ENCODE results near the gene TP53RK. TPM values are rescaled to one million over a fixed set of nuclear protein-coding genes. Genes with fewer than 3 reads are reported as not detected.

The TP53RK gene
- total and polyA plus RNA-seq, 2 of the 13 experiments (the other 11 are each of a cell fraction or from before 2014, with no cell fraction given) = 12.9 to 25.5 TPM

GRCh38 chr20:46709459-46710152 lies 20.4 kb upstream of the TP53RK start, which contains the start of gene SLC2A10 (continued):
- no peak for TF ChIP-seq FOXA1 (IDR thresholded peaks at IDR 0.05)
- TF ChIP-seq FOXA1 (CRISPR knock-in tag; IDR thresholded peaks at IDR 0.05) = no peak
- TF ChIP-seq ZNF30 (CRISPR knock-in tag; IDR thresholded peaks at IDR 0.05) = peak; percentile 20; the same call in 1 of the 2 replicates
- no peak; the same call in 1 of the 2 replicates for TF ChIP-seq ZNF44 (CRISPR knock-in tag; IDR thresholded peaks at IDR 0.05)
- TF ChIP-seq SNAI1 (CRISPR knock-in tag; IDR thresholded peaks at IDR 0.05; ENCODE audit: borderline replicate concordance) = no peak; the same call in 1 of the 2 replicates
- TF ChIP-seq SP4 (CRISPR knock-in tag; IDR thresholded peaks at IDR 0.05) = peak; percentile 49; the same call in 1 of the 2 replicates
- peak; percentile 78 for TF ChIP-seq ZNF768 (CRISPR knock-in tag; IDR thresholded peaks at IDR 0.05)
- TF ChIP-seq, protein P1, sequence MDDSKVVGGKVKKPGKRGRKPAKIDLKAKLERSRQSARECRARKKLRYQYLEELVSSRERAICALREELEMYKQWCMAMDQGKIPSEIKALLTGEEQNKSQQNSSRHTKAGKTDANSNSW (CRISPR knock-in tag; IDR thresholded peaks at IDR 0.05; ENCODE audit: borderline replicate concordance) = no peak
- TF ChIP-seq ZNF614 (CRISPR knock-in tag; IDR thresholded peaks at IDR 0.05; ENCODE audit: borderline replicate concordance) = 0 out of 2 replicates have a peak, but pooled peaks have one; percentile 41
- TF ChIP-seq RBM22 (optimal IDR thresholded peaks at IDR 0.05; ENCODE audit: low read length) = no peak
- TF ChIP-seq ZSCAN22 (CRISPR knock-in tag; IDR thresholded peaks at IDR 0.05) = no peak
- peak; percentile 46 for TF ChIP-seq NFYB (CRISPR knock-in tag; IDR thresholded peaks at IDR 0.05)
- TF ChIP-seq, protein P2, sequence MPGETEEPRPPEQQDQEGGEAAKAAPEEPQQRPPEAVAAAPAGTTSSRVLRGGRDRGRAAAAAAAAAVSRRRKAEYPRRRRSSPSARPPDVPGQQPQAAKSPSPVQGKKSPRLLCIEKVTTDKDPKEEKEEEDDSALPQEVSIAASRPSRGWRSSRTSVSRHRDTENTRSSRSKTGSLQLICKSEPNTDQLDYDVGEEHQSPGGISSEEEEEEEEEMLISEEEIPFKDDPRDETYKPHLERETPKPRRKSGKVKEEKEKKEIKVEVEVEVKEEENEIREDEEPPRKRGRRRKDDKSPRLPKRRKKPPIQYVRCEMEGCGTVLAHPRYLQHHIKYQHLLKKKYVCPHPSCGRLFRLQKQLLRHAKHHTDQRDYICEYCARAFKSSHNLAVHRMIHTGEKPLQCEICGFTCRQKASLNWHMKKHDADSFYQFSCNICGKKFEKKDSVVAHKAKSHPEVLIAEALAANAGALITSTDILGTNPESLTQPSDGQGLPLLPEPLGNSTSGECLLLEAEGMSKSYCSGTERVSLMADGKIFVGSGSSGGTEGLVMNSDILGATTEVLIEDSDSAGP (CRISPR knock-in tag; IDR thresholded peaks at IDR 0.05; ENCODE audit: borderline replicate concordance) = peak; percentile 87; the same call in 1 of the 2 replicates
- TF ChIP-seq, protein P3, sequence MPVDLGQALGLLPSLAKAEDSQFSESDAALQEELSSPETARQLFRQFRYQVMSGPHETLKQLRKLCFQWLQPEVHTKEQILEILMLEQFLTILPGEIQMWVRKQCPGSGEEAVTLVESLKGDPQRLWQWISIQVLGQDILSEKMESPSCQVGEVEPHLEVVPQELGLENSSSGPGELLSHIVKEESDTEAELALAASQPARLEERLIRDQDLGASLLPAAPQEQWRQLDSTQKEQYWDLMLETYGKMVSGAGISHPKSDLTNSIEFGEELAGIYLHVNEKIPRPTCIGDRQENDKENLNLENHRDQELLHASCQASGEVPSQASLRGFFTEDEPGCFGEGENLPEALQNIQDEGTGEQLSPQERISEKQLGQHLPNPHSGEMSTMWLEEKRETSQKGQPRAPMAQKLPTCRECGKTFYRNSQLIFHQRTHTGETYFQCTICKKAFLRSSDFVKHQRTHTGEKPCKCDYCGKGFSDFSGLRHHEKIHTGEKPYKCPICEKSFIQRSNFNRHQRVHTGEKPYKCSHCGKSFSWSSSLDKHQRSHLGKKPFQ (CRISPR knock-in tag; IDR thresholded peaks at IDR 0.05; ENCODE audit: insufficient replicate concordance) = no peak
- no peak; the same call in 1 of the 2 replicates for TF ChIP-seq THAP8 (CRISPR knock-in tag; IDR thresholded peaks at IDR 0.05; ENCODE audit: borderline replicate concordance)
- TF ChIP-seq ZNF512 (CRISPR knock-in tag; IDR thresholded peaks at IDR 0.05) = peak; percentile 22; the same call in 1 of the 2 replicates
- TF ChIP-seq NR2F2 (IDR thresholded peaks at IDR 0.05; ENCODE audit: borderline replicate concordance, low read depth) = peak; percentile 48; the same call in 1 of the 2 replicates
- 0 out of 2 replicates have a peak, but pooled peaks have one; percentile 14 for TF ChIP-seq SIN3B (IDR thresholded peaks at IDR 0.05; ENCODE audit: low read length)
- TF ChIP-seq ZNF7 (CRISPR knock-in tag; IDR thresholded peaks at IDR 0.05) = no peak
- TF ChIP-seq, protein P4, sequence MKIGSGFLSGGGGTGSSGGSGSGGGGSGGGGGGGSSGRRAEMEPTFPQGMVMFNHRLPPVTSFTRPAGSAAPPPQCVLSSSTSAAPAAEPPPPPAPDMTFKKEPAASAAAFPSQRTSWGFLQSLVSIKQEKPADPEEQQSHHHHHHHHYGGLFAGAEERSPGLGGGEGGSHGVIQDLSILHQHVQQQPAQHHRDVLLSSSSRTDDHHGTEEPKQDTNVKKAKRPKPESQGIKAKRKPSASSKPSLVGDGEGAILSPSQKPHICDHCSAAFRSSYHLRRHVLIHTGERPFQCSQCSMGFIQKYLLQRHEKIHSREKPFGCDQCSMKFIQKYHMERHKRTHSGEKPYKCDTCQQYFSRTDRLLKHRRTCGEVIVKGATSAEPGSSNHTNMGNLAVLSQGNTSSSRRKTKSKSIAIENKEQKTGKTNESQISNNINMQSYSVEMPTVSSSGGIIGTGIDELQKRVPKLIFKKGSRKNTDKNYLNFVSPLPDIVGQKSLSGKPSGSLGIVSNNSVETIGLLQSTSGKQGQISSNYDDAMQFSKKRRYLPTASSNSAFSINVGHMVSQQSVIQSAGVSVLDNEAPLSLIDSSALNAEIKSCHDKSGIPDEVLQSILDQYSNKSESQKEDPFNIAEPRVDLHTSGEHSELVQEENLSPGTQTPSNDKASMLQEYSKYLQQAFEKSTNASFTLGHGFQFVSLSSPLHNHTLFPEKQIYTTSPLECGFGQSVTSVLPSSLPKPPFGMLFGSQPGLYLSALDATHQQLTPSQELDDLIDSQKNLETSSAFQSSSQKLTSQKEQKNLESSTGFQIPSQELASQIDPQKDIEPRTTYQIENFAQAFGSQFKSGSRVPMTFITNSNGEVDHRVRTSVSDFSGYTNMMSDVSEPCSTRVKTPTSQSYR (CRISPR knock-in tag; IDR thresholded peaks at IDR 0.05; ENCODE audit: borderline replicate concordance) = peak; percentile 26; the same call in 1 of the 2 replicates
- peak; percentile 88 for TF ChIP-seq EEA1 (CRISPR knock-in tag; IDR thresholded peaks at IDR 0.05; ENCODE audit: borderline replicate concordance)

Data from HepG2 (cell line).